ENCODE data around the gene HSPA8. TPM values are rescaled to one million over a fixed set of nuclear protein-coding genes. Genes with fewer than 3 reads are reported as not detected.

HSPA8 gene
- polyA plus RNA-seq, 1 experiment, result 2,832 TPM

DNA sequence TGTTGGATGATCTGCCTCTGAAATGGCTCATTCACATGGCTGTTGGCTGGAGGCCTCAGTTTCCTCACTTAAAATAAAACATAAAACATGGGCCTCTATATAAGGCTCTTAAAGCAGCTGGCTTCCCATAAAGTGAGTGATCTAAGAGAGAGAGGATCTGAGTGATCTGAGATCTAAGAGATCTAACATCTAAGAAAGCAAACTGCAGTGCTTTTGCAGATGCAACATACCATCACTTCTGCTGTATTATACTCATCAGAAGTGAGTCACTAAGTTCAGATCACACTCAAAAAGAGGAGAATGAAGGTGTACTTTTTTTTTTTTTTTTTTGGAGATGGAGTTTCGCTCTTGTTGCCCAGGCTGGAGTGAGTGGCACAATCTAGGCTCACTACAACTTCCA is 18.1 kb upstream of the HSPA8 start:
- ChIA-PET CTCF (interaction anchor here (0.6 to 1.2 kb wide), 4 partner anchors 8 to 196 kb away, joined by 3 to 5 read pairs (median 3); no protein-coding TSS in a partner anchor), POLR2A (no interaction called here)
- Histone ChIP-seq H3K36me3 (ENCODE audit: control insufficient read depth, insufficient read depth, low read length) (peaks cover 13% of the 10 kb centered on the region), H3K27me3 (ENCODE audit: control insufficient read depth, insufficient read depth, low read length) (no peaks in the 10 kb centered on the region), H3K4me3 (ENCODE audit: low read depth, low read length) (no peak overlapping the region)
- no peak for TF ChIP-seq CTCF (IDR thresholded peaks at IDR 0.05; ENCODE audit: insufficient read depth, low read depth, low read length)
- no peak for DNase-seq (ENCODE audit: low read depth)

DNA sequence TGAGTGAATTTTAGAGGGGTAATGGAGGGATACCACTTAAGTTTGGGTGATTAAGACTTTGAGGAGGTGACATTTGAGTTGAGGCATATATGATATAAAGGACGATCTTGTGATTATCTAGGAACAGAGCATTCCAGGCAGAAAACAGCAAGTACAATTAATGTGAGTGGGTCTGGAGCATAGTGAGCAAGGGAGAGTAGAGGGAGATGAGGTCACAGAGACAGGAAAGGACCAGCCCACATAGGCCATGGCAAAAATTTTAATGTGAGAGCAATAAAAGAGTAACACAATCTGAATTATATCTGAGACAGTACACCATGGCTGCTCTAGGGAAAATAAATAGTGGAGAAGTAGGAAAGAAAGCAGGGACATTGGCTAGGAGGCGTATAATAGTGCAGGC is 14.5 kb upstream of the HSPA8 start:
- no peaks in the 10 kb centered on the region for H3K27me3 ChIP-seq (ENCODE audit: control insufficient read depth, insufficient read depth, low read length)
- no peak overlapping the region for H3K4me3 ChIP-seq (ENCODE audit: low read depth, low read length)
- TF ChIP-seq CTCF (IDR thresholded peaks at IDR 0.05; ENCODE audit: insufficient read depth, low read depth, low read length), result no peak
- DNase-seq (ENCODE audit: low read depth), result no peak
- ChIA-PET CTCF (no interaction called here), POLR2A (no interaction called here)
- H3K36me3 ChIP-seq (ENCODE audit: control insufficient read depth, insufficient read depth, low read length), result peaks cover 15% of the 10 kb centered on the region

- peaks cover 9% of the 10 kb centered on the region for H3K36me3 ChIP-seq (ENCODE audit: control insufficient read depth, insufficient read depth, low read length)
- no peaks in the 10 kb centered on the region for H3K27me3 ChIP-seq (ENCODE audit: control insufficient read depth, insufficient read depth, low read length)
- POLR2A ChIA-PET, result no interaction called here
- CTCF ChIA-PET, result interaction anchor here (1.3 kb wide), 1 partner anchor 174 kb away, joined by 4 read pairs; no protein-coding TSS in a partner anchor
- no peak for DNase-seq (ENCODE audit: low read depth)
- H3K4me3 ChIP-seq (ENCODE audit: low read depth, low read length), result no peak overlapping the region
- TF ChIP-seq CTCF (IDR thresholded peaks at IDR 0.05; ENCODE audit: insufficient read depth, low read depth, low read length), result no peak
Observed at GRCh38 chr11:123073343-123074057, 11.6 kb upstream of the HSPA8 start.

- Histone ChIP-seq H3K36me3 (ENCODE audit: control insufficient read depth, insufficient read depth, low read length) (peaks cover 9% of the 10 kb centered on the region), H3K27me3 (ENCODE audit: control insufficient read depth, insufficient read depth, low read length) (no peaks in the 10 kb centered on the region), H3K4me3 (ENCODE audit: low read depth, low read length) (no peak overlapping the region)
- ChIA-PET CTCF (interaction anchor here (1.3 kb wide), 1 partner anchor 175 kb away, joined by 4 read pairs; no protein-coding TSS in a partner anchor), POLR2A (no interaction called here)
- no peak for DNase-seq (ENCODE audit: low read depth)
- TF ChIP-seq CTCF (IDR thresholded peaks at IDR 0.05; ENCODE audit: insufficient read depth, low read depth, low read length), result no peak
Observed at GRCh38 chr11:123072762-123073161, 10.8 kb upstream of the HSPA8 start.

DNA sequence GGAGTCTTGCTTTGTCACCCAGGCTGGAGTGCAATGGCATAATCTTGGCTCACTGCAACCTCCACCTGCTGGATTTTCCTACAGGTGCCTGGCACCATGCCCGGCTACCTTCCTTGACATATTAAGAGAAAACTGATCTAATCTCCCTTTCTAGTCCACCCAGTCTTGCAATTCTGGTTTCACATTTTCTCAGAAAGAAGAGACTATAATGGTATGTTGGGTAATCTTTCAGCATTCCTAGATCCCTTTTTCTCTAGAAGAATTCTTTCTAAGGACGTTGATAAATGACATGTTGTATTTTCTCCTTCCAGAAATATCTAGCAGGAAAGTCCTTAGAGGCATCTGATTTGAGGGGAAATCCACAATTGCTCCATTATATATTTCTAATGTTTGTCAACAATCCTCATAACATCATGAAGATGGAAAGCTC is 10.4 kb upstream of the HSPA8 start:
- Histone ChIP-seq H3K27me3 (ENCODE audit: control insufficient read depth, insufficient read depth, low read length) (no peaks in the 10 kb centered on the region), H3K4me3 (ENCODE audit: low read depth, low read length) (no peak overlapping the region), H3K36me3 (ENCODE audit: control insufficient read depth, insufficient read depth, low read length) (peaks cover 9% of the 10 kb centered on the region)
- ChIA-PET CTCF (no interaction called here), POLR2A (no interaction called here)
- no peak for DNase-seq (ENCODE audit: low read depth)
- TF ChIP-seq CTCF (IDR thresholded peaks at IDR 0.05; ENCODE audit: insufficient read depth, low read depth, low read length), result no peak
